Gastrocnemius medialis (tissue), 4 donors: ENCODE results near the gene FOXL1. TPM values are rescaled to one million over a fixed set of nuclear protein-coding genes. Genes with fewer than 3 reads are reported as not detected.

Experiments used
- ATAC-seq, 2 donors: fragments of 150-250 bp; one replicate each; pipeline ENCODE4 v1.9.1; 2016
- DNase-seq, 2 donors: peaks; one replicate each; pipeline ENCODE4 v3.0.0-alpha.2; 2019
- H3K27ac ChIP-seq, 4 donors: fragments of 200-600 bp; sonication (generic); 1 replicate in 1 of 4; 2 replicates in 3 of 4; pipeline ENCODE4 v1.5.1; 2016 to 2018; ENCODE audit warnings: mild to moderate bottlenecking in 2 of 4, moderate library complexity in 1 of 4
- H3K27me3 ChIP-seq, 3 donors: fragments of 200-600 bp; sonication (generic) in 2 of 3; 1 replicate in 1 of 3; 2 replicates in 2 of 3; pipeline versions ENCODE4 v1.5.1 to v1.6.0; 2016 to 2019; ENCODE audit warnings: mild to moderate bottlenecking in 1 of 3, moderate library complexity in 1 of 3
- H3K36me3 ChIP-seq, 2 donors: fragments of 200-600 bp; sonication (generic) in 1 of 2; one replicate each; pipeline ENCODE4 v1.5.1; 2017 to 2018
- H3K4me1 ChIP-seq, 2 donors: fragments of 200-600 bp; sonication (generic) in 1 of 2; one replicate each; pipeline ENCODE4 v1.5.1; 2016 to 2017; ENCODE audit warnings: mild to moderate bottlenecking in 2 of 2
- H3K4me3 ChIP-seq, 4 donors: fragments of 200-600 bp; sonication (generic) in 3 of 4; 1 replicate in 1 of 4; 2 replicates in 3 of 4; pipeline ENCODE4 v1.5.1; 2016 to 2019; ENCODE audit warnings: mild to moderate bottlenecking in 2 of 4
- H3K9me3 ChIP-seq, 3 donors: fragments of 200-600 bp; sonication (generic) in 2 of 3; 1 replicate in 1 of 3; 2 replicates in 2 of 3; pipeline ENCODE4 v1.5.1; 2016 to 2019
- CTCF ChIP-seq, 5 experiments: fragments of 450-650 bp in 3 of 5; fragments of 200-600 bp in 2 of 5; sonication (generic) in 2 of 5; IDR thresholded peaks in 4 of 5; conservative IDR thresholded peaks in 1 of 5; 1 replicate in 4 of 5; 2 replicates in 1 of 5; pipeline ENCODE4 v1.5.1; 2016 to 2019; ENCODE audit warnings: antibody characterized with exemption in 5 of 5, mild to moderate bottlenecking in 3 of 5, moderate library complexity in 3 of 5
- POLR2A ChIP-seq, 2 donors: fragments of 450-650 bp; IDR thresholded peaks; one replicate each; pipeline ENCODE4 v1.6.1; 2017; ENCODE audit warnings: antibody characterized with exemption in 2 of 2, mild to moderate bottlenecking in 2 of 2, moderate library complexity in 2 of 2
- in situ Hi-C, 4 donors: fragments of 200-750 bp; cut with MboI; loops; one replicate each; pipeline versions ENCODE4 v1.15.0 to v1.8.0; 2017; ENCODE audit warnings: low sequenced_read_pairs in 4 of 4
- intact Hi-C: fragments of 100-400 bp; cut with DNase I; formaldehyde crosslinking; loops from one replicate; pipeline ENCODE4 v1.15.1; 2023; ENCODE audit warnings: low total_unique reads
- total RNA-seq, 4 donors: library from RNA; depleted of rRNA; stranded (reverse); fragments of >200 nt; gene quantifications; one replicate each; pipeline versions ENCODE4 v1.1.0 to v1.2.3, GENCODE V29; 2016

FOXL1 gene
- total RNA-seq, 4 donors from 2014 or later: 2.0 to 5.9 (median 3.3) TPM

DNA sequence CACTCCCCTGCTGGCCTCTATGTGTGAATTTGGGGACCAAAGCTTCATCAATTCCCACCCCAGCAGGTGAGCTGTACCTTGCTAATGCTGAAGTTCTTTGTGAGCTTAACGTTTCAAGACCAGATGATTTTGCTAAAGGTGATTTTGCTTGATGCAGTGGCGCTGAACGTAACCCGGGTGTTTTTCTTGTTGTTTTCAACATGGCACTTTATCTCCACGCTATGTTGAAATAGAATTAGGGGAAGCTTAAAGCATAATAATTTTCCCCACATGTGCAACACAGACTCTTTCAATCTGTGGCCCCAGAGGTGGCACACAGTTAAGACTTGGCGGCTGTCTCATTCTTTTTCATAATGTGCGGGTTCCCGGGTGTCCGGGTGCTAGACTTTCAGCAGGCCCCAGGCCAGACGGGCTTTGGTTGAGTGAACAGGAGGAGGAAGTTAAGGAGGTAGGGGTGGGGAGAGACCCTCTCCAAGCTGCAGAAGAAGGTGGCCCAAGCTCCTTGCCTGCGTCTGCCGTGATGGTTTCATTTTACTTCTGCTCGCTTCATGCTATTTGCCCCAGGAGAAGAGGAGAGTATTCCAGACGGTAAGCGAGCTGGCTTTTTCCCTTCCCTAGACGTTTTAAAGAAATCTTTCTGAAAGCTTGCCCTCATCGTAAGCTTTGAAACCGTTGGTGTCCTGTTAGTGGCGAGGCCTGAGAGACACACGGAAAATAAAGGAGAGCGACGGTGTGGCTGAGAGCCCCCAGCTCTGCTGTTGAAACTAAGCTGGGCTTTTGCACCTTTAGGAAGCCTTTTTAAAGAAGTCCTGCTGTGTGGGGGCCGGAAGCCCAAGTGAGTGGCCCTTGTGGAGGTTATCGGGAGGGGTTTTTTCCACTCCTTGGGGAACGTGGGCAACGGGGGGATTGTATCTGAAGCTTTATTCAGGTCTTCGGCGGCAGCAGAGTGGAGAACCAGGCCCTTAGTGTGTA is 7.5 kb upstream of the FOXL1 start:
- Histone ChIP-seq H3K4me3 (no peak overlapping the region), H3K36me3 (no peaks in the 10 kb centered on the region), H3K27ac (no peak overlapping the region), H3K27me3 (peaks cover 69 to 71% (median 71%) of the 10 kb centered on the region in 3 donors), H3K9me3 (no peaks in the 10 kb centered on the region), H3K4me1 (no peaks in the 10 kb centered on the region)
- DNase-seq (no peak), ATAC-seq (no peak)
- in situ Hi-C loops: loop anchor here (25.0 kb wide), 2 partner anchors 716 to 816 kb away; partner anchors contain the start of genes FBXO31 (in 1 of the 4) and MAP1LC3B (in 1 of the 4)
- intact Hi-C loops: no loop called here
- TF ChIP-seq POLR2A (IDR thresholded peaks at IDR 0.05) (no peak), CTCF (IDR thresholded peaks at IDR 0.05 in 4 of 5, conservative IDR thresholded peaks at IDR 0.05 in 1 of 5) (no peak)

DNA sequence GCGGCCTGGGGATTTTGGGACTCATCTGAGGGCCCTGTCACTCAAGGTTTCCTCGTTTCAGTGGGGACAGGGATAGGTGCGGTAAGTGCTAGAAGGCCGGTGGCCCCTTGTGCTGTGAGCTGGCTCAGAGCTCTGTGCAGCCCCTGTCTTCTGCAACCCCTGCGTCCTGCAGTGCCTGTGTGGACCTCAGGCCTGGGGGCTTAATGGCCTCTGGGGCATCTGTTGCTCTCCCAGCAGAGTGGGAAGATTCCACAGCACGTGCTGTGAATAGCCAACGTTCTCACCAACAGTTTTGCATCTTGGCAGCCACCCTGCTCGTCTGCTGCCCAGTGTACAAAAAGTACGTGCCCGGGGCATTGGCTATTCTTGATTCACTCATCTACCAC is 6.8 kb upstream of the FOXL1 start:
- DNase-seq (no peak), ATAC-seq (no peak)
- Histone ChIP-seq H3K27me3 (peaks cover 66 to 67% (median 66%) of the 10 kb centered on the region in 3 donors), H3K36me3 (no peaks in the 10 kb centered on the region), H3K9me3 (no peaks in the 10 kb centered on the region), H3K4me3 (no peak overlapping the region), H3K4me1 (peaks cover 0 to 3% of the 10 kb centered on the region in 2 donors), H3K27ac (no peak overlapping the region)
- TF ChIP-seq POLR2A (IDR thresholded peaks at IDR 0.05) (no peak), CTCF (IDR thresholded peaks at IDR 0.05 in 4 of 5, conservative IDR thresholded peaks at IDR 0.05 in 1 of 5) (no peak)
- in situ Hi-C loops (loop anchor here (25.0 kb wide), 2 partner anchors 716 to 816 kb away; partner anchors contain the start of genes FBXO31 (in 1 of the 4) and MAP1LC3B (in 1 of the 4)), intact Hi-C loops (no loop called here)

GRCh38 chr16:86572041-86572521 is 6.3 kb upstream of the FOXL1 start:
- H3K27me3 ChIP-seq: peaks cover 68 to 69% (median 68%) of the 10 kb centered on the region in 3 donors
- H3K4me1 ChIP-seq: peaks cover 0 to 4% of the 10 kb centered on the region in 2 donors
- ATAC-seq: no peak
- H3K9me3 ChIP-seq: no peaks in the 10 kb centered on the region
- H3K4me3 ChIP-seq: no peak overlapping the region
- H3K27ac ChIP-seq: no peak overlapping the region
- no peak for DNase-seq
- no peaks in the 10 kb centered on the region for H3K36me3 ChIP-seq
- TF ChIP-seq POLR2A (IDR thresholded peaks at IDR 0.05) (no peak), CTCF (IDR thresholded peaks at IDR 0.05 in 4 of 5, conservative IDR thresholded peaks at IDR 0.05 in 1 of 5) (no peak)
- intact Hi-C loops (no loop called here), in situ Hi-C loops (loop anchor here (25.0 kb wide), 2 partner anchors 715 to 815 kb away; partner anchors contain the start of genes FBXO31 (in 1 of the 4) and MAP1LC3B (in 1 of the 4))

- in situ Hi-C loops (loop anchor here (25.0 kb wide), 2 partner anchors 715 to 815 kb away; partner anchors contain the start of genes FBXO31 (in 1 of the 4) and MAP1LC3B (in 1 of the 4)), intact Hi-C loops (no loop called here)
- no peak overlapping the region for H3K27ac ChIP-seq
- no peaks in the 10 kb centered on the region for H3K9me3 ChIP-seq
- no peaks in the 10 kb centered on the region for H3K36me3 ChIP-seq
- peaks cover 0 to 4% of the 10 kb centered on the region in 2 donors for H3K4me1 ChIP-seq
- no peak overlapping the region for H3K4me3 ChIP-seq
- TF ChIP-seq POLR2A (IDR thresholded peaks at IDR 0.05): no peak
- no peak for TF ChIP-seq CTCF (IDR thresholded peaks at IDR 0.05 in 4 of 5, conservative IDR thresholded peaks at IDR 0.05 in 1 of 5)
- peaks cover 67 to 68% (median 68%) of the 10 kb centered on the region in 3 donors for H3K27me3 ChIP-seq
- DNase-seq (no peak), ATAC-seq (no peak)
Measured at GRCh38 chr16:86572606-86573005, 5.7 kb upstream of the FOXL1 start.
